ENCODE results near the gene CEMIP.

CEMIP gene

DNA sequence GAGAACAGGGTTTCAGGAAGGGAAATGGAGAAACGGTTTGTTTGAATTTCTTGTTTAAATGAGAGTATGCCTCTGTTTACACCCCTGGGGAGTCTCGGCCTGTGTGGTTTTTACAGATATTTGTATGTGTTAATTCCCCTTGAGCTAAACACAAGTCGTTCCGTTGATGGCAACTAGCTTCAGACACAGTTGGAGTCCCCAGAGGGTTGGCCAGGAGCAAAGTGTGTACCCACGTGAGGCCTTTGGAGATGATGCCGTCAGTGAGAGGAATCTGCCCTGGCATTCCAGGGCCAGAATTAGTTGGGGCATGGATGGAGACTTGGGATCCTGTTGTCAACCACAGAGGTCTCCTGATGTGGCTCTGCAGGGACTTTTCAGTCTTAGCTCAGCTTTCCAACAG, 44.0 kb downstream of the CEMIP start:
- no peak for DNase-seq (ENCODE audit: low read depth, low spot score)

DNA sequence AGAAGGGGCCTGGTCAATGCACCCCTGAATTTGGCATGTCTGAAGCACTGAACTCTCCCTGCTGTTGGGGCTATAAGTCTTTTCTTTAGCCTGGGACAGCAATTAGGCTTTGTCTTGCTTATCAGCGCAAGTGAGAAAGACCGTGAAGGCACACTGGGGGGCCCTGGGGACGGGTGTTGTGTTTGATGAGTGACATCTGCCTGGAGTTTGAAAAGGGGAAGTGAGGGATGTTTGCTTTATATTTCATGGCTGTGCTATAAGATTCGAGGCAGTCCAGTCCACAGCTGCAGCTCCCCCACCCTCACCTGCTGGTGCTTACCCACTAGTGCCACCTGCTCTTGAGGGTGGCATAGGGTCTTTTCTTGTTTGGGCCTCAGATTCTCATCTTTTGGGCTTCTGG, 44.8 kb downstream of the CEMIP start:
- no peak for DNase-seq (ENCODE audit: low read depth, low spot score)

DNA sequence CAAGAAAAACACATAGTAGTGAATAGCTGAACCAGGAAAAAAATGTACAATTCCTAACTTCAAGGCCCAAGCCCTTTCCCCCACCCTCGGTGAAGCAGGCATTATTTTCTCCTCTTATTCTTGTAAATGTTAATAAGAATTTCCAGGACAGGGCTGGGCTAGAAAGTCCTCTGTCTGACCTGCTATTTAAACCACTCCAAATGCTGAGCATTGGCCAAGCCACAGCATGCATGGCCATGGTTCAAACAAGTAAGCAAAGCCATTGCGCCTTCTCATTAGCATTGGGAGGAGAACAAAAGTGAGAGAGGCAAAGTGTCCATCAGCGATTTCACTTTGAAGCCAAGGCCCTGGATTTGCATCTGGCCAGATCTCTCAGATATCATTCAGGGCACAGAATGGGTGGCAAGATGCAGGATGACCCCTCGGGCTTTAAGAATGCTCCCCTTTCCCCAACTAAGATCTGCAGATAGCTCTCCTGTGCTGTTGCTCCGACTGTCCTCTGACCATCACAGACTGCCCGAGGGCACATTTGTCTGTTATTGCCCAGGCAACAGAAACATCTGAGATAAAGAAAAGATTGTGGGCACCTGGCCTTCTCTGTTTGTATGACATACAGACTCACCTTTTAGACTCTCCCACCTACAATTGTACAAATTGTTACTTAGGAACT, 46.3 kb downstream of the CEMIP start:
- no peak for DNase-seq (ENCODE audit: low read depth, low spot score)

DNA sequence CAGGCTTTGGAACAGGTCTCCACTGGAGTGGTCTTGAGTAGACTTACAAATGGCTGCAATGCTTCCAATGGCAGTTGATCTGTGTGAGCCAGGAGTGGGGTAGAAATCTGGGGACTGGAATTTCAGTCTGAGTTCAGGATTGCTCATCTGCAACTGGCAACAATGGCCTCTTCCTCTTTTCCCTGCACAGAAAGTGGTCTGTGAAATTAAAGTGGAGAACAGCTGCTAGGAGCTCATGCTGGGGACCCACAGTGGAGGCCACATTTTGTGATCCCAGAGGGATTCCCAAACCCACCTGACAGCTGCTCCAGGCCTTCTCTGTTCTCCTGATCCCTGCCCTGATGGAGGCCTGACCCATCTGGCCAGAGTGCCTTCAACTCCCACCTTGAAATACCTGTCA, 49.6 kb downstream of the CEMIP start:
- no peak for DNase-seq (ENCODE audit: low read depth, low spot score)

DNA sequence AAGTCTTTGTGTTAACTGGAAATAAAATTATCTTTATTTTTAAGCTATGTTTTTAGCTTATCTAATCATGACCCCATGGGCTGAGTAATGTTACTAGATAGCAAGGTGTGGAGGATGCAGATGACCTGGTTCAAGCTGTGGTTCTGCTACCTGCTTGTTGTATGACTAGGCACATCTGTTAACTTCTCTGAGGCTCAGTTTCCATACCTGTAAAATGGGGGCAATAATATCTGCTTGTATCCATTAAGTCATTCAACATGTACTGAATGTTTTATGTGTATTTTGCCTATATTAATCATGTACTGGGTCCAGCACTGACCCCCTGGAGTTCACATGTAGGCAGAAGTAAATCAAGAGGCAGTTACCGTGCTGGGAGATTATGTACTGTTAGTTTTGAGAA, 51.5 kb downstream of the CEMIP start:
- no peak for DNase-seq (ENCODE audit: low read depth, low spot score)

DNA sequence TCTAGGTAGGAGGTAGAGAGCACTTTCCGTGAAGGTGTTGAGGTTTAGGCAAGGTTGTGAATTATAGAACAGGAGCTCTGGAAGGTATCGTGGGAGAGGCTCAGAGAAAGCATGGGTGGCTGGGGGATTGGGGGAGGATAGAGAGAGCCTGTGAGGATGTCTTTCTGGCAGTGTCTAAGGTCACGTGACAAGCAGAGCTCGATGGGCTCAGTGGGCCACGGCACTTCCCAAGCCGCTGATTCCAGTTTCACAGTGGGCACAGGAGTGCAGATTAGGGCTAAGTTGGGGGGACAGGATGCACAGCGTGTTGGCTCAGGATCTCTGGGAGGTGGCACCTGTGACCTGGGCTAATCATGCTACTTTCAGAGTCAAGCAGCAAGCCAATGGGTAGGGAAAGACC, 52.0 kb downstream of the CEMIP start:
- DNase-seq (ENCODE audit: low read depth, low spot score): no peak

DNA sequence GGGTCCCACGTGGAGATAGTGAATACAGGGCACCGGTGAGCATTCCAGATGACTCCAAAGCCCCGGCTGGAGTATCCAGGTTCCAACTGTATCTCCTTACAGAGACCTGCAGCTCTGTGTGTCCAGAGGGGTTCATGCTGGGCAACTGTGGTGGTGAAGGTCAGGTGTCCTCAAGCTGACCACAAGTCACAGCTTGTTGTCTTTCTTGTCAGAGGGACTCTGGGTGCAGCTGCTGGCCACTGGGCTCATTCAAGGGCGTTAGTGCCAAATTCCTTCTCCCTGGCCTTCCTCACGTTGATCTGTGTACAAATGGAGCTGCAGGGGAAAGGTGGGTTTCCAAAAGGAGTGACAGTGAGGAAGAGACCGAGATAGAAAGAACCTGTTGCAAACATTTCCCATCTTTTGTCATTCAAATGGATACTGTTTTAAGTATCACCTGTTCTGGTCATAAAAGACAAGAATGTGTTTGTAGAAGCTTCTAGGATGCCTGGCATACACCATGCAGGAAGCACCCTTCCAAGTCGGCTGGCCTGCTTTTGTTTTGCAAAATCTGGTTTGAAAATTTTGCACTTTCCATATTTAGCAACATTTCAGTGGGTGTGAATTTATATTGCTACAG, 52.5 kb downstream of the CEMIP start:
- DNase-seq (ENCODE audit: low read depth, low spot score): no peak

DNA sequence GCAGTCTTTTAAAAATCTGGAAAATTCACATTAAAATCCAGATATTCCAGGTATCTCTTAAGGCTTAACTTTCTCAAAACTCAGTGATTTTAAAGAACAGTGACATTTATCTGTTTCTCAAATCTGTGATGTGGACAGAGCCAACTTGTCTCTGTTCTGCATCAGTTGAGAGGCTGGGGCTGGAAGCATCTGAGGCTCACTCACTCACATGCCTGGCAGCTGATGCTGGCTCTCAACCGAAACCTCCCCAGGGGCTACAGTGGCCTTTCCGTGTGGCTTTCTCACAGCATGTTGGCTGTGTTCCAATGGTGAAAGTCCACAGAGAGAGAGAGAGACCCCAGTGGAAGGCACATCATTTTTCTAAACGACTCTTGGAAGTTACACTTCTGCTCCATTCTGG, 53.5 kb downstream of the CEMIP start:
- DNase-seq (ENCODE audit: low read depth, low spot score): no peak

DNA sequence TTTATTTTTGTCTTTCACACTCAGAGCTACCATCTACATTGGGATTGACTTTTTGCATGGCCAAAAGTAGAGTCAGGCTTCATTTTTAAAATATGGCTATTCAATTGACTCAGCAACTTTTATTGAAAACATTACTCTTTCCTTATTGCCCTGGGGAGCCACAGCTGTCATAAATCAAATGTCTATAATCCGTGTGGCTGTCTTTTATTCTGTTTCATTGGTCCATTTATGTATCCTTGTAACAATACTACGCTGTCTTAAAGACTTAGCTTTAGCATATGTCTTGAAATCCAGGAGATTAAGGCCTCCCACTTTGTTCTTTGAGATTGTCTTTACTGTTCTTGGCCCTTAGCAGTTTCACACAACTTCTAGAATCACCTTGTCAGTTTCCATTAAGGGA, 55.2 kb downstream of the CEMIP start:
- no peak for DNase-seq (ENCODE audit: low read depth, low spot score)

DNA sequence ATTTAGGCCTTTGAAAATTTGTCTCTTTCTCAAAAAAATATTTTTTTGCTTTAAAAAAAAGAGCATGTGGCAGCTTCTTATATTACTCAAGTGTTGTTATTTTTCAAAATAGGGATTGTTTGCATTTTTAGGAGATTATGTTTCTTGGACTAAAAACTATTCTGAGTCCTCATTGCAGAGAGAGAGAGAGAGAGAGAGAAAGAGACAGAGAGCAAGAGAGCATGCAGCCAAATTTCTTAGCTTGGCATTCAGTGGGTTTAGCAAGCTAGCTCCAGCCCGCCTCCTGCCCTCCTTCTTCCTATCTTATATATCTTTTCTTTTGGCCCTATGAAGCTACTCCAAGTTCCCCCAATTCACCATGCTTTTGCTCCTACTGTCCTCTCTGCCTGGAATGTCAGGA, 55.7 kb downstream of the CEMIP start:
- DNase-seq (ENCODE audit: low read depth, low spot score): no peak

DNA sequence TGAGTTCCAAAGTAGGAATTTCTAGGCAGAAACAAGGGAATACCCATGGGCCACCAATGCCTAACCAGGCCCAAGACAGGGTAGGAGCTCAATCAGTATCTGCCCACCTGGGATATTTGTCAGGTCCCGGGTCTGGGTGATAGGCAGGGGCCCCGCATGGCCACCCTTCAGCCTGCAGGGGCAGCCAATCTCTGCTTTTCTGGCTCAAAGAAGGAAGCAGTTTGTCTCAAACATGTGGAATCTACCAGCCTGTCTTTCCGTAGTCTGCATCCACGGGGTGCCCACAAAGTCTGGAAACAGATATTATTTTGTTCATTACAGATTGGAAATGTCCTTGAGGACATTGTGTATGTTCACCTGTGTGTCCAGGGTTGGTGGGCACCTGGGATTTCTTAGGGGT, 56.2 kb downstream of the CEMIP start:
- DNase-seq (ENCODE audit: low read depth, low spot score): no peak

DNA sequence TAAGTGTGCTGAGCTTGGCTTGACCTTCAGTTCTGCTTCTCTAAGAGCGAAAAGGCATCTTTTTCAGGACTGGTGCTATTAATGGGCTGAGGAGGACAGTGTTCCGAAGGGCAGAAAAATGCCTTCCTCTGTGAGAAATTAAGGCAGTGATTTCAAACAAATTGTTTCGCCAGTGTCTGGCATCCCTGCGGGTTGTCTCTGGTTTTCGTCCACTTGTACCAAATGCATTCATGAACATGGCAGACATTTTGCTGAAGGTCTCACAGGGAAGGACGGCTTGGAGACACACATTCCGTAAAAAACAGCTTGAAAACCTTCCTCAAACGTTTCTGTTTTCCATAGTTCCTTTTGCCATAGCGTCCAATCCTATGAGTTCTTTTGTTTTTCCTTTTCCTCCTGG, 57.1 kb downstream of the CEMIP start:
- DNase-seq (ENCODE audit: low read depth, low spot score): no peak

DNA sequence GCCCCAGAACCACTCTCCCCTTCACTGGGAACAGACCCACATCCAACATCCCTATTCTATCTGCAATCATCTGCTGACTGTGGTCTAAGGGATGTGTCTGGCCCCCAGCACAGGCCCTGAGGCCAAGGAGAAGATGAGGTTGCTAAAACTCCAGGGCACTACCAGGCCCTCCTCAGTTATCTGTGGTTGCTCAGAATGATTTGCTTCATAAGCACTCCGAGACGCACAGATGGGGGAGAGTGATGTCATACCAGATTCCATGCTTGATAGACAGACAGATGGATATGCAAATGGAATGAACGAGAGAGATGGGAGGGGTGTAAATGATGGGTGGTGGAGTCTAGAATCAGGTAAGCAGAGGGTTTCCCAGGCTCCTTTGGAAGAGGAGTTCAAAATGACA, 57.8 kb downstream of the CEMIP start:
- DNase-seq (ENCODE audit: low read depth, low spot score): no peak

DNA sequence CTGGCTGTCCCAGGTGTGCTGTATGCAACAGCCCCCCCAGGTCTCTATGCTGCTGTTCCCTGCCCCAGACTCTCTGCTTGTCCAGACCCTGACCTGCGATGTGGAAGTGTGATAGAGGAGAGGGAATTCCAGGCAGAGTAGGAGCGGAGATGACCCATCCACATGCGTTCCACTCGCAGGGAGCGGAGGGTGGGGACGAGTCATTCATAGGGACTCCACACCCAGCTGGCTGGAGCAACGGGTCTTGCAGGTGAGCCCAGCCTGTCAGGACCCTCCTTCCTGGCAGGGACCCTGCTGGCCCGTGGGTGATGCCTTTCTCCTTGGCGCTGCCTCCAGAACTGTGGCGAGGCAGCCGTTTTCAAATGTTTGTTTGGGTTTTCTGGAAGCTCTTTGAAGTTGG, 58.8 kb downstream of the CEMIP start:
- DNase-seq (ENCODE audit: low read depth, low spot score): no peak

DNA sequence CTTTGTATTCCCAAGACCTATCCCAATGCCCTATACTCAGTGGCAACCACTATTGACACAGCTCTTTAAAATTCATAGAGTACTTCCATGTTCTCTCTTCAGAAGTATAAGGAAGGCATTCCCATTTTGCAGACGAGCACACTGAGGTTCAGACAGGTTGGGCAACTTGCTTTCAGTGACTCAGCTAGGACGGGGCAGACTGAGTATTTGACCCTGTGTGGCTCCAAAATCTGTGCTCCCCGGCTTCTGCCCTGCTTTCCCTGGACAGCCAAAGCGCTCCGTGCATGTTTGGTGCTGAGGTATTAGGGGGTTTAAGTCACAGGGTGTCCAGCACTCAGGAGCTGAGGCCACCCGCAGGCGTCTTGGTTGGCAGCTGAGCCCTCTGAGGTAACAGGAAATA, 59.5 kb downstream of the CEMIP start:
- no peak for DNase-seq (ENCODE audit: low read depth, low spot score)

DNA sequence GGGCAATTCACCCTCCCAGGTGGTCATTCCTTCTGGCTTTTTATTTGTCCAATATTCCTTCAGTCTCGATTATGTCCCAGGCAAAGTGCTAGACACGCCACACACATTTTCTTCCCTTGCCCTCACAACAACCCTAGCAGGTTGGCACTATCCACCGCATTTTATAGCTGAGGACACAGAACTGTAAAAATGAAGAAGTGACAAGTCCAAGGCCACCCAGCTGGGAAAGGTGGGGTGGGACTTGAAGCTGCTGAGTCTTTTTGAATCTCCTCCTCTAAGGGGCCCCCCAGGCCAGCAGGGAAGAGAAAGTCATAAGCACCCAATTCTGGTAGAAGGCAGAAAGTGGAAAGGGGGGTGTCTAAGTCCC, 60.6 kb downstream of the CEMIP start:
- DNase-seq (ENCODE audit: low read depth, low spot score): no peak

DNA sequence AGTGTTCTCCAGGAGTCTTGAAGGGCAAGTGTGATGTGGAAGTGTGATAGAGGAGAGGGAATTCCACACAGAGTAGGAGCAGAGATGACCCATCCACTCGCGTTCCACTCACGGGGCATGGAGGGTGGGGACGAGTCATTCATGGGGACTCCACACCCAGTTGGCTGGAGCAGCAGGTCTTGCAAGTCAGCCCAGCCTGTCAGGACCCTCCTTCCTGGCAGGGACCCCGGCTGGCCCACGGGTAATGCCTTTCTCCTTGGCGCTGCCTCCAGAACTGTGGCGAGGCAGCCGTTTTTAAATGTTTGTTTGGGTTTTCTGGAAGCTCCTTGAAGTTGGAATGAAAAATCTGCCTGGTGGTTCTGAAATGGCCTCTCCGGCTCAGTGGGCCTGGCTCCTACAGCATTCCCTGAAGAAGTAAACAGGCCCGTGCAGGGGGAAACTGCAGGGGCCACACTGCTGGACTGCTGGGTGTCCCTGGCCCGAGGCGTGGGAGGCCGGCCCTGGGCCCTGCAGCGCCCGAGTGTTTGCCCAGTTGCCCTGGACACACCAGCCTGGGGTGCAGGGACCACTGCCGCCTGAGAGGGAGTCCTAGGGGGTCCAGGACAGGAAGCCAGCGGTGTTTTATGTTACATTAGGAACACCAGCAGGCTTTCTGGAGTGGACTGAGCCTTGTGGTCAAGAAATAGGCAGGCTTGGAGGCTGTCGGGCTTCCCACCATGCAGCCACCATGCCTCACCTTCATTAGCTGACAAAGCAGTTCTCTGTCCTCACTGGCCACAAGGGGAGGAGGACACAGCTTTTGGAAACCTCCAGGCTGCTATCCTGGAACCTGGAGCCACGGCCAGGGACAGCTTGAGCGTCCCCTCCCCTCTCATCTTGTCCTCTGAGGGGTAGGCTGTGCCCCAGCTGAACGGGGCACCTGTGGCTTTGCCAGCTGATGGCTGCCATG, 61.3 kb downstream of the CEMIP start:
- DNase-seq (ENCODE audit: low read depth, low spot score): no peak

DNA sequence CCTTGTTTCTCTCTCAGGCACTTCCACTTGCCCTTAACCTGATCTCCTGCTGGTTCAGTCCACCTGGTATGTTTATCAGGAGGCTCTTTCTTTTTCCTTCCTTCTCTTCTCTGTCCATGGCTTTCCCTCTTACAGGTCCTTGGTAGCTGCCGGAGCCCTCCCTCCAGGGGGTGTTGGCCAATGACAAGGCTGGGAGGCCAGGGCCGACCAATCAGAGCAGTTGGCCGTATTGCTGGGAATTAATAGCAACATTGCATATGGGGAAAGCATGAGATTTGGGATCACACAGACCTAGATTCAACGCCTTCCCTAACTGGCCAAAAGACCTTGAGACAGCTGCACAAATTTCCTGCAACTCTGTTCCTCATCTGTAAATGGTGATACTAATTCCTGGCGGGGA, 62.4 kb downstream of the CEMIP start:
- DNase-seq (ENCODE audit: low read depth, low spot score): no peak

DNA sequence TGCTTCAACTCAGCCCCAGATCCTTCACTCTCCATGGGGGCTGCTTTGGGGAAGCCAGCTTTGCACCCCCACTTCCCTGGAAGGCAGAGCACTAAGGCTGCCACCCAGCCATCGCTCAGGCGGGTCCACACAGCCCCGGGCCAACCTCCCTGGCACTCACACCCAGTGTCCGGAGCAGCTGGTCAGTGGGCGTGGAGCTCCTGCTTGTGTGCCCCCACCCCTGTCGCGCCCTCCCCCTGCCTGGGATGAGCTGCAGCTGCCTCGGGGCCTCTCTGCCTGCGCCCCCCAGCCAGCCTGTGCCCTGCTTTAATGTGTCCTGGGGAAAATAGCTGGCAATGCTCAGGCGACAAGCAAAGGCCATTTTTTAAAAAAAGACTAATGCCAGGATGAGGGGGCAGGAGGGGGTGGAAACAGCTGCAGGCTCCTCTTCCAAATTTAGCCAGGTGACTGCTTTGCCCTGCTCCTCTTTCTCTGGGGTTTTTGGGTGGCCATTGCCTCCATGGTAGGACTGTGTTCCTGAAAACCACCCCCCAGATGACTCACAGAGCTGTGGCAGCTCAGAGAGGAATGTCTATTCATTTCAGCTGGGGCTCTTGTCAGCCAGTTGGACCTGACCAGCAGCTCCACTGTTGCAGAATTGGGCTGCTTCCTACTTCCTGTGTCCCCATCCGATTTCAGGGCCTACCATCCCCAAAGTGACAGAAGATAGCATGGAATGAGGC, 65.0 kb downstream of the CEMIP start:
- no peak for DNase-seq (ENCODE audit: low read depth, low spot score)

DNA sequence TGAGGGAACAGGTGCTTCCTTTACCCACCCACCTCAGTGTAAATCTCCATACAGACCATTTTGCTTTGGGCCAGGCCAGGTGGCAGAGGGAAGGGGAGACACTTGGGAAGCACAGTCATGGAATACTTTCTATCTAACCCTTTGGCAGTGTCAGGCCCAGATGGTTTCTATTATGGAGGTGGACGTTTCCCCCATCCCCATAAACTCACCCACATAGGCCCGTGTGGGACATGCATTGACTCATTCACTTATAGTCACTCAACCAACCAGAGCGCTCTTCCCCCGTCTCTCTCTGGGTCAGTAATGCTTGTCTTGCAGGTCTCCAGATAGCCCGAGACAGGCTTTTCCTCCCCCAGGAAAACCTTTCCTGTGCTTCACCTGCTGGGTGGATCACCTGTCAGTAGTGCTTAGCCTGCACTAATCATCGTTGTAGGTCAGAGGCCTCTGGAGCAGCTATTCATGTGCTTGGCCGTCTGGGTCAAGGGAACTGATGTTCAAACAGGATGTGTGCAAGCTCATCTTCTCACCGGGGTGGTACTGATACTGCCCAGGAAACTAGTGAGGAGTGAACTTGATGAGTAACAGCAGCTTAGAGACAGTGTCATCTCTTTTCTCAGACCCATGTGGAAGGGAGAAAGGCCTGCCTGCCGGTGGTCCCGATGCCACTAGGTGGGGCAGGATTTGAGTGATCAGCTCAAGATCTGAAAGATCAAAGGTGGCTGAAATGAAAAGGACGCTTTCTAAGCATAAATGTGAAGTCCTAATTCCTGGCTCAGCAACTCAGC, 67.1 kb downstream of the CEMIP start:
- DNase-seq (ENCODE audit: low read depth, low spot score): no peak

DNA sequence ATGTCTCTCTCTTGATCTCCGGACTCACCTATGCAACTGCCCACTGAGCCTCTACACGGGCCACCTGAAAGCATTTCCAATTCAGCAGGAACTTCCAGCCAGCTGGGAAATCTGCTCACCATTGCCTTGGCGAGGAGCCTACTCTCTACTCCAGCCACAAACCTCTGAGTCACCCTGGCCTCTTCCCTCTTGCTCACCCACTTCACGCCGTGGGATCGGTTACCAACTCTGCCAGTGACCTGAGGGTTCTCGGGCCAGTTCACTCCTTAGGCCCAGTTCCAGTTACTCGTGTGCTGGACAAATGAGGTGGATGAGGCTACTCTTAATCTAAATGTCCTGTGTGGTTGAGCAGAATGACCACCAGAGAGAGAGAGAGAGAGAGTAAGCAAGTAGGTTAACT, 70.1 kb downstream of the CEMIP start:
- DNase-seq (ENCODE audit: low read depth, low spot score): no peak
